HG03135 (cell line): Measurements from ENCODE around the gene PLAGL2.
A peak's percentile ranks its signal among the peaks of the same experiment; 100 is the strongest.
"Not testable (repeated sequence)": the region's sequence is repeated elsewhere in the genome, so short reads cannot be mapped to it uniquely, and the experiment has no call there.

Experiments
- ATAC-seq: cut with Tn5 transposase; IDR thresholded peaks from one replicate; pipeline ENCODE4 v1.9.1; 2021; ENCODE audit warnings: mild to moderate bottlenecking, moderate library complexity; ENCODE audit not compliant: unreplicated experiment

The PLAGL2 gene, protein sequence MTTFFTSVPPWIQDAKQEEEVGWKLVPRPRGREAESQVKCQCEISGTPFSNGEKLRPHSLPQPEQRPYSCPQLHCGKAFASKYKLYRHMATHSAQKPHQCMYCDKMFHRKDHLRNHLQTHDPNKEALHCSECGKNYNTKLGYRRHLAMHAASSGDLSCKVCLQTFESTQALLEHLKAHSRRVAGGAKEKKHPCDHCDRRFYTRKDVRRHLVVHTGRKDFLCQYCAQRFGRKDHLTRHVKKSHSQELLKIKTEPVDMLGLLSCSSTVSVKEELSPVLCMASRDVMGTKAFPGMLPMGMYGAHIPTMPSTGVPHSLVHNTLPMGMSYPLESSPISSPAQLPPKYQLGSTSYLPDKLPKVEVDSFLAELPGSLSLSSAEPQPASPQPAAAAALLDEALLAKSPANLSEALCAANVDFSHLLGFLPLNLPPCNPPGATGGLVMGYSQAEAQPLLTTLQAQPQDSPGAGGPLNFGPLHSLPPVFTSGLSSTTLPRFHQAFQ

DNA sequence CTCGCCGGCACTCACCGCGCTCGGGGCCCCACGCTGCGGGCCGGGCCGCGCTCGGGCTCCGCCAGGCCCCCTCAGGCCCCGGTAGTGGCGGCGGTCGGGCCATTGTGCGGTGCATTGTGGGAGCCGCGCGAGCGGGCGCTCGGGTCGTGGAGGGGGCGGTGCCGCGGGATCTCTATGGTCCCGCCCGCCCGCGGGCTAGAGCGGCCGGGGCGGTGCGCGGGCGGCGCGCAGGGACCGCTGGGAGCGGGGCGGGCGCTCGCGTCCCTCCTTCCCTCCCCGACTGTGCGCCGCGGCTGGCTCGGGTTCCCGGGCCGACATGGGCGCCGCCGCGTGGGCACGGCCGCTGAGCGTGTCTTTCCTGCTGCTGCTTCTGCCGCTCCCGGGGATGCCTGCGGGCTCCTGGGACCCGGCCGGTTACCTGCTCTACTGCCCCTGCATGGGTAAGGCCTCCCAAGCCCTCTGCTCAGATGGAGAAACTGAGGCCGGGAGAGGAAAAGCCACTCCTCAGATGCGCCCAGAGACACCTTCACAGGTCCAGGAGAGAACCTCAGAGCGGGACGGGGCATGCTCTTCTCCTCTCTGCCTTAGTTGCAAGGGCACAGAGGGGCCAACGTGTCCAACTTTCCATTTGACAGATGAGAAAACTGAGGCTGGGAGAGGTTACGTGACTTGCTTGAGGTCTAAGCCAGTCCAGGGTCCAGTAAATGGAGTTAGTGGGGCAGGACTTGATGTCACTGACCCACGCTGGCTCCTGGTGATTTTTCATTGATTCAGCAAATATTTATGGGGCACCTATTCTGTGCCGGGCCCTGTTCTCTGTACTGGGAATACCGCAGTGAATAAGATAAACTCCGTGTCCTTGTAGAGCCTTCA, at the start of gene PLAGL2, which contains the start of gene POFUT1:
PLAGL2 (minus strand) TSS at position 118 of the 873 bp plus-strand sequence. CDS start 5,565 bp downstream, outside the sequence.
POFUT1 (plus strand) TSS at position 255 of the 873 bp plus-strand sequence; CDS start at position 317, 62 bp downstream.
- ATAC-seq: peak; percentile 89

DNA sequence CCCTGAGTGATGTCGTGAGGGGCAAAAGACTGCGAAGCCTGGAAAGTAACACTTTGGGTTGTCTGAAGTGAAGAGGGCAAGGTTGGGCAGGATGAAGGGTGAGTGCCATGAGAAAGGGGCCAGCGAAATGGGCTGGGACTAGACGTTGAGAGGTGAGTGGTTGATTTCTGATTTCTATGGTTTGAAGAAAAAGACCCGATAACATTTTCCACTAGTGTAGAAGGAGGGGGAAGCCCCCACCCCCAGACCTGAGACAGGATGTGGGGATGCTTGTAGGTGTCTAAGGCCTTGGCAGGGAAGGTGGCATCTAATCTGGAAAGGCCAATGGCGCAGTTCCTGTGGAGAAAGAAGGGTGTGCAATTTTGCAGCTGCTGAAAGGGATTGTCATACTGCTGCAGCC, 44.6 kb upstream of the PLAGL2 start:
- no peak for ATAC-seq

DNA sequence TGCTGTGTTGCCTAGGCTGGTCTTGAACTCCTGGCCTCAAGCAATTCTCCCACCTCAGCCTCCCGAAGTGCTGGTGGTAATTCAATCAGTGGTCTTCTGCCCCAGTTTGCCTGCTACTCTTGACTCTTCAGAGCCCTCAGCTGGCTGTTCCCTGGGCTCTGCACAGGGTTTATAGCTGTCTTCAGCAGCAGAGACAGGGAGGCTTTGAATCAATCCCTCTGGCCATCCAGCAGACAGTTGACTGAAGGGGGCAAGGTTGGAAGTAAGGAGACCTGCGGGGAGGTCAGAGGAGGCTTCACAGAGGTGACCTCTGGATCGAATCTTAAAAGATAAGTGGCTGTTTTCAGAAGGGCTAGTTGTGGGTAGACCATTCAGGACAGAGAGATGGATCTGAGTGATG, 43.9 kb upstream of the PLAGL2 start:
- ATAC-seq: no peak

GRCh38 chr20:32249030-32249738, 41.6 kb upstream of the PLAGL2 start:
- no peak for ATAC-seq

- no peak for ATAC-seq
Measured at GRCh38 chr20:32248043-32248442, 40.5 kb upstream of the PLAGL2 start.

DNA sequence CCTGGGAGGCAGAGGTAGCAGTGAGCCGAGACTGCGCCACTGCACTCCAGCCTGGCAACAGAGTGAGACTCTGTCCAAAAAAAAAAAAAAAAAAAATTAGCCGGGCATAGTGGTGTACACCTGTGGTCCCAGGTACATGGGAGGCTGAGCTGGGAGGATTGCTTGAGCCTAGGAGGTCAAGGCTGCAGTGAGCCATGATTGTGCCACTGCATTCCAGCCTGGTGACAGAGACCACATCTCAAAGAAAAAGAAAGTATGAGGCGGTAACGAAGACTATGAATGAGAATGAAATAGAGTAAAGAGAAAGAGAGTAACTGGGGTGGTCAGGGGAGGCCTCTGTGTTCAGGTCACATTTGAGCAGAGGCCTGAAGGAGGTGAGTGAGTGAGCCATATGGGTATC, 38.7 kb upstream of the PLAGL2 start:
- ATAC-seq: not testable (repeated sequence)

GRCh38 chr20:32244959-32245358, 37.4 kb upstream of the PLAGL2 start:
- no peak for ATAC-seq

DNA sequence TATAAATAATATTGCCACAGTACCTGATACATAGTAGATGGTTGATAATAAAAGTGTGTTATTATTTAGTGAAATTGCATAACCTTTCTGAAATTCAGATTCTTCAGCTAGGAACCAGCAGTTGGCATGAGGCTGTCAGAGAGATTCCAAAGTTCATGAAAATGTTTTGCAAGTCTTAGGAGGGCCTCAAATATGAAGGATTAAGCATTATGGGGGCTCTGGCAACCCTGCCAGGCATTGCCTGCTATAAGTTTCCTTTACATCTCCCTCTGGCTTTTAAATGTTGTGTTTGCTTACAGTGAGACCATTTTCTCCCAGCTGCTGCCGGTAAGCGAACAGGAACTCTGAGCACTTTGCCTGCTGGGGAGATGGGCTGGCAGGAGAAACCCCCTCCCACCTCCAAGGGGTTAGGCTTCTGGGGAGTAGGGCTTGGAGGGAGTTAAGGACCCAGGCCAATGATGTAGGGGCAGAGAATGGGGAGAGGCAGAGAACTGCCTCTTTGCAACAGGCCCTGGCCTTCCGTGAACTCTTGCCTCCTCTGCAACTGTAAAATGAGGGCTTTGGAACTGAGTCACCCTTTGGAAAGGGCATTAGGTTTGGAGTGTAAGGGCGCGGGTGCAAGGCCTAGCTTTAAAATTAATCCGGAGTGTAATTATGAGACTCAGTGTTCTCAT, 36.7 kb upstream of the PLAGL2 start:
- ATAC-seq: no peak

- no peak for ATAC-seq
Measured at GRCh38 chr20:32241807-32242206, 34.3 kb upstream of the PLAGL2 start.

GRCh38 chr20:32240205-32240604, 32.7 kb upstream of the PLAGL2 start:
- ATAC-seq: no peak

DNA sequence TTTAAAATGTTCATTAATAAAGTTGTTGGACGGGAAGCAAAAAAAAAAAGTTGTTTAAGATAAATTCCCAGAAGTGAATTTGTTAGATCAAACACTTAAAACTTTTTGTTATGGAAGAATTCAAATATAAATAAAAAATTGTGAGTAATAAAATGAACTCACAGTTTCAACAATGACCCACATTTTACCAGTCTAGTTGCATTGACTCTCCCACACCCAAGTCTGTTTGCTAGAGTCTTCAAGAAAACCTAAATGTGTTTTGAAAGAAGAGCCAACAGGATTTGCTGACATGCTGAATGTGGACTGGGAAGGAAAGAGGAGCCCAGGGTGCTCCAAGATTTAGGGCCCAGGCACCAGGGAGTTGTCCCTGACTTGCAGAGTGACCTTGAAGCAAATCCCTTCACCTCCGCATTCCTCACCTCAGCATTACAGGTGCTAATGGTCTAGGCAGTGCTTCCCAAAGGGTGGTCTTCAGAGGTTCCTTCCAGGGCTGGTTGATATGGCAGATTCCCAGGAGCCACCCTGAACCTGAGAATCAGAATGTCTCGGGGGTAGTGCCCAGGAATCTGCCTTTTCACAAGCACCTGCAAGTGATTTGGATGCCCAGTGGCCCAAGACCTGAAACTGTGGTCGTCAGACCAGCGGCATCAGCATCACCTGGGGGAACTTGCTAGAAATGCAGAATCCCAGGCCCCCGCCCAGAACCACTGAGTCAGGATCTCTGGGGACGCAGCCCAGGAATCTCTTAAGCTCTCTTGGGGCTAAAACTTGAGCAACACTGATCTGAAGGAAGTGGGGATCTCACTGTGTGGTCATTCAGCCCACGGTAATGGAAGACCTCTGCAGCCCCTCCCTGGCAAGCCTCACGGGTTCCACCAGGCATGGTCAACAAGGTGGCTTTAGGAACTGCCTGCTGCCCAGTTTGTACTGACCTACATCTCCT, 31.2 kb upstream of the PLAGL2 start:
- ATAC-seq: no peak

GRCh38 chr20:32237419-32237818, 29.9 kb upstream of the PLAGL2 start:
- ATAC-seq: no peak

DNA sequence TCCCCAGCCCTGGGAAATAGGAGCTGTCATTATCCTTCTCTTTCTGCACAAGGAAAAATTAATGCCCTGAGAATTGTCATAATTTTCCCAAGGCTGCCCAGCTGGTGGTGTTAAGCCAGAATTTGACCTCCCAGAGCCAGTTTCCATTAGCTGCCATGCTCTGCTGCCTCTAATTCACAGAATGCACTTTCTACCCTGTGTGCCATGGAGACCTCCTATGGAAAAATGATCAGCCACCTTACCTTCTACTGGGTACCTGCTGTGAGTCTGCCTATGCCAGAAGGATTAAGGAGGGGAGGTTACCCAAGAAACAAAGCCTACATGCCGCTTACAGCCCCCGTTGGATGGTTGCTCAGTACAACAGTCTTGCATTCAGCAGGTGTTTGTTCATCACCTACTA, 29.3 kb upstream of the PLAGL2 start:
- no peak for ATAC-seq

DNA sequence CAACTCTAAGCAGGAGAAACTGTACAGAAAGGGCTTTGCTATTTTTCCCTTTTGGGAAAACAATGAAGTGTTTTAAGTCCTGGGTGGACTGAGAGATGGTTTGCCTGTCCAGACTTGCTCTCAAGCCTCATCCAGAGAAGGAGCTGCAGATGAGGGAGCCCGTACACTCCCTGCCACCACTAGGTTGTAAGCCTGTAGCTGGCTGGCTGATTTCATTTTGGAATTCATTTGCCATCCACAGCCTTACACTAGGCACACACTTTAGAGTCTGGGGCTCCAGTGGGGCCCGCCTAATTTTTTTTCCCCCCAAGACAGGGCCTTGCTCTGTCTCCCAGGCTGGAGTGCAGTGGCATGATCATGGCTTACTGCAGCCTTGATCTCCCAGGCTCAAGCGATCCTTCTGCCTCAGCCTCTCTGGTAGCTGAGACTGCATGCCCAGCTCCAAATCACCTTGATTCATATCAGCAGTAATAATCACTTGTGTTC, 28.5 kb upstream of the PLAGL2 start:
- ATAC-seq: no peak

DNA sequence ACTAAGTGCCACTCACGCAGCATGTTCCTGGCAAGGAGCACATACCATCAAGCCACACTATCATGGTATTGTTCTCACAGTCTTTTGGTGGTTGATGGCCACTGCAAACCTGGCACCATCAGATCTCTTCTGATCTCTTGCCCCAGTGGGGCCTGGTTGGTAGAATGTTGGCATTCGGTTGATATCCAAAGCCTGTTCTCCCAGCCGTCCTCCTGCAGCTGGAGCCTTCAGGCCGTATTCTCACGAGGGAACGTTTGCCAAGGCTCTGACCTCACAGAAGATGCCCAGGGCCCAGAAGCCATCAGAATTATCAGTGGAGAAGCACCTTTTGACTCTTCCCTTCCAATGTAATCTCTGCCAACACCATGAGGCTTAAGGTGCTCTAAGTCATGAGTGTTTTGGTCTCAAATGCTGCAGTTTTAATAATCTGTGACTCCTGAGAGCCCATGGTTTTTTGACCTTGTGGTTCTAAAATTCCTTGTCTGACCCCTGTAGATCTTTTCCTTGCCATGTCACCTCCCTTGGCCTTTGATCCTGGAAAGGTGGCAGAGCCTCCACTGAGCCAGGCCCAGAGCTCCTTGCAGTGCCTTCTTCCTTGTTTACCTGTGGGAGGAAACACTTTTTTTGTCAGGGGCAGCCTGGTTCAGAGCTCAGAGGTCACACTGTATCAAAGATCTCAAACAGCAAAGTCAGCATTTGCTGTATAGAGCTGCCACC, 27.9 kb upstream of the PLAGL2 start:
- no peak for ATAC-seq

DNA sequence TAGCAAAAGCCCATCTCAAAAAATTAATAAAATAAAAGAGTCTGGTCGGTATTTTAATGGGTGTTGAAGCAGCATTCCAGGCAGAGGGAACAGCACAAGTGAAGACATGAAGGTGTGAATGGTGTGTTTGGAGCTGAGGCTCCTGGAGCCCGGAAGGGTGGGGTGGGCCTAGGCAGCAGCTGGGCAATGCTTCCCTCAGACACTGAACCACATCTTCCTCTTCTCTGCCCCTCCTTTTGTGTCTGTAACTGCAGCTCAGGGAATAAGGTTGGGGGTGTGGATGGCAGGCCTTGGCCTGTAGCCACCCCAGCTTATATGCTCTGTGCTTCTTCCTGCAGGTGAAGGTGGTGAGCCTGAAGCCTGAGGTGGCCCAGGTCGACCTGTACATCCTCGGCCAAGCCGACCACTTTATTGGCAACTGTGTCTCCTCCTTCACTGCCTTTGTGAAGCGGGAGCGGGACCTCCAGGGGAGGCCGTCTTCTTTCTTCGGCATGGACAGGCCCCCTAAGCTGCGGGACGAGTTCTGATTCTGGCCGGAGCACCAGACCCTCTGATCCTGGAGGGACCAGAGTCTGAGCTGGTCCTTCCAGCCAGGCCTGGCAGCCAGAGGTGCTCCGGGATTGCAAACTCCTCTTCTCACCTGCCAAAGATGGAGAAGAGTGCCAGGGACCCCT, 26.7 kb upstream of the PLAGL2 start:
- ATAC-seq: no peak

- ATAC-seq: no peak
Measured at GRCh38 chr20:32233286-32233685, 25.7 kb upstream of the PLAGL2 start.

- no peak for ATAC-seq
Measured at GRCh38 chr20:32232326-32232886, 24.9 kb upstream of the PLAGL2 start.
